Smooth muscle cell (in vitro differentiated cells): ENCODE data around the gene RFX2. TPM values are rescaled to one million over a fixed set of nuclear protein-coding genes. Genes with fewer than 3 reads are reported as not detected.

Experiments used
- DNase-seq: peaks from one replicate; lab custom pipeline; 2025; ENCODE audit not compliant: unreplicated experiment; lab: John Stamatoyannopoulos, UW
- H2AFZ ChIP-seq: fragments of 200-600 bp; sonication (generic); 2 replicates; pipeline ENCODE4 v1.6.0; 2016; ENCODE audit warnings: antibody characterized with exemption, low read depth, mild to moderate bottlenecking
- H3F3A ChIP-seq: fragments of 200-600 bp; sonication (generic); 2 replicates; pipeline ENCODE4 v1.6.0; 2017; ENCODE audit warnings: antibody characterized with exemption, low read depth
- H3K27ac ChIP-seq: fragments of 200-600 bp; sonication (generic); 2 replicates; pipeline ENCODE4 v1.5.1; 2016; ENCODE audit warnings: low read depth, mild to moderate bottlenecking
- H3K27me3 ChIP-seq: fragments of 200-600 bp; sonication (generic); 2 replicates; pipeline ENCODE4 v1.6.1; 2016; ENCODE audit warnings: low read depth, mild to moderate bottlenecking
- H3K36me3 ChIP-seq: fragments of 200-600 bp; sonication (generic); 2 replicates; pipeline ENCODE4 v1.5.1; 2016; ENCODE audit warnings: low read depth
- H3K4me1 ChIP-seq: fragments of 200-600 bp; sonication (generic); 2 replicates; pipeline ENCODE4 v1.5.1; 2016; ENCODE audit warnings: low read depth
- H3K4me2 ChIP-seq: fragments of 200-600 bp; sonication (generic); 2 replicates; pipeline ENCODE4 v1.6.0; 2016; ENCODE audit warnings: mild to moderate bottlenecking
- H3K4me3 ChIP-seq: fragments of 200-600 bp; sonication (generic); 2 replicates; pipeline ENCODE4 v1.5.1; 2016; ENCODE audit warnings: mild to moderate bottlenecking
- H3K79me2 ChIP-seq: fragments of 200-600 bp; sonication (generic); 2 replicates; pipeline ENCODE4 v1.6.0; 2016; ENCODE audit warnings: low read depth, mild to moderate bottlenecking
- H3K9ac ChIP-seq: fragments of 200-600 bp; sonication (generic); 2 replicates; pipeline ENCODE4 v1.6.0; 2016; ENCODE audit warnings: low read depth
- H3K9me3 ChIP-seq: fragments of 200-600 bp; sonication (generic); replicated peaks from 2 replicates; pipeline ENCODE4 v1.5.1; 2016; ENCODE audit warnings: low read depth
- H4K20me1 ChIP-seq: fragments of 200-600 bp; sonication (generic); 2 replicates; pipeline ENCODE4 v1.6.0; 2016; ENCODE audit warnings: low read depth
- CTCF ChIP-seq: fragments of 200-600 bp; sonication (generic); IDR thresholded peaks from 2 replicates; pipeline ENCODE4 v1.5.1; 2017; ENCODE audit warnings: borderline replicate concordance, mild to moderate bottlenecking, antibody characterized with exemption; ENCODE audit not compliant: insufficient read depth, poor library complexity, severe bottlenecking
- WGBS: methylation state at CpG from one replicate; pipeline ENCODE4 v1.1.7; 2016; ENCODE audit warnings: low lambda C conversion rate; 5-methylcytosine and 5-hydroxymethylcytosine counted together
- polyA plus RNA-seq: library from polyadenylated mRNA; unstranded; fragments of >200 nt; fragmentation: Nextera tagmentation; extraction: Ambion mirVana; gene quantifications from 2 replicates; pipeline ENCODE4 v1.2.1, GENCODE V29; 2016
- total RNA-seq: library from RNA; depleted of rRNA; stranded (reverse); fragments of >200 nt; gene quantifications from 2 replicates; pipeline ENCODE4 v1.2.3, GENCODE V29; 2014

Gene RFX2
- total and polyA plus RNA-seq, 2 experiments from 2014 or later = 4.7 to 7.5 TPM

GRCh38 chr19:6101291-6101825 is 8.9 kb downstream of the RFX2 start:
- no peaks in the 10 kb centered on the region for H3K4me1 ChIP-seq
- no peaks in the 10 kb centered on the region for H3K36me3 ChIP-seq
- H3F3A ChIP-seq = no peaks in the 10 kb centered on the region
- no peak overlapping the region for H3K9ac ChIP-seq
- H3K27me3 ChIP-seq = no peaks in the 10 kb centered on the region
- TF ChIP-seq CTCF = no peak
- H3K27ac ChIP-seq = no peak overlapping the region
- H3K4me3 ChIP-seq = no peak overlapping the region
- DNase-seq = no peak
- no peaks in the 10 kb centered on the region for H4K20me1 ChIP-seq
- H2AFZ ChIP-seq = no peak overlapping the region
- no peaks in the 10 kb centered on the region for H3K79me2 ChIP-seq
- WGBS = 92% methylated on average over 3 of the region's 3 CpGs
- no peaks in the 10 kb centered on the region for H3K9me3 ChIP-seq
- no peak overlapping the region for H3K4me2 ChIP-seq

GRCh38 chr19:6100284-6100915 is 9.9 kb downstream of the RFX2 start:
- Histone ChIP-seq H3K4me2 (no peak overlapping the region), H3K27me3 (no peaks in the 10 kb centered on the region), H4K20me1 (no peaks in the 10 kb centered on the region), H3K79me2 (no peaks in the 10 kb centered on the region), H3K4me1 (no peaks in the 10 kb centered on the region), H3K27ac (no peak overlapping the region), H3K4me3 (no peak overlapping the region), H3K36me3 (no peaks in the 10 kb centered on the region), H2AFZ (no peak overlapping the region), H3K9ac (no peak overlapping the region), H3F3A (no peaks in the 10 kb centered on the region), H3K9me3 (no peaks in the 10 kb centered on the region)
- DNase-seq = no peak
- no peak for TF ChIP-seq CTCF
- 75% methylated on average over 16 of the region's 16 CpGs for WGBS

- no peak overlapping the region for H3K9ac ChIP-seq
- 85% methylated on average over 2 of the region's 2 CpGs for WGBS
- no peak for DNase-seq
- no peak overlapping the region for H3K27ac ChIP-seq
- no peak overlapping the region for H2AFZ ChIP-seq
- no peak overlapping the region for H3K4me2 ChIP-seq
- H3K36me3 ChIP-seq = no peaks in the 10 kb centered on the region
- H3K9me3 ChIP-seq = no peaks in the 10 kb centered on the region
- H3K4me1 ChIP-seq = no peaks in the 10 kb centered on the region
- no peaks in the 10 kb centered on the region for H3K27me3 ChIP-seq
- H3K4me3 ChIP-seq = no peak overlapping the region
- no peaks in the 10 kb centered on the region for H4K20me1 ChIP-seq
- H3K79me2 ChIP-seq = no peaks in the 10 kb centered on the region
- no peak for TF ChIP-seq CTCF
- no peaks in the 10 kb centered on the region for H3F3A ChIP-seq
Measured at GRCh38 chr19:6099599-6099998, 10.7 kb downstream of the RFX2 start.

- Histone ChIP-seq H3K27ac (no peak overlapping the region), H3F3A (no peaks in the 10 kb centered on the region), H3K36me3 (no peaks in the 10 kb centered on the region), H3K9me3 (no peaks in the 10 kb centered on the region), H2AFZ (no peak overlapping the region), H3K27me3 (no peaks in the 10 kb centered on the region), H3K4me1 (no peaks in the 10 kb centered on the region), H3K4me2 (no peak overlapping the region), H3K9ac (no peak overlapping the region), H4K20me1 (no peaks in the 10 kb centered on the region), H3K4me3 (no peak overlapping the region), H3K79me2 (no peaks in the 10 kb centered on the region)
- DNase-seq = no peak
- no peak for TF ChIP-seq CTCF
- 94% methylated on average over 4 of the region's 4 CpGs for WGBS
Measured at GRCh38 chr19:6099033-6099432, 11.3 kb downstream of the RFX2 start.
